ENCODE results near the gene C4B. TPM values are rescaled to one million over a fixed set of nuclear protein-coding genes. Genes with fewer than 3 reads are reported as not detected.
"Not testable (repeated sequence)": the region's sequence is repeated elsewhere in the genome, so short reads cannot be mapped to it uniquely, and the experiment has no call there.

The C4B gene
- total RNA-seq, 4 donors from 2014 or later = 11.0 to 80.0 (median 20.3) TPM

DNA sequence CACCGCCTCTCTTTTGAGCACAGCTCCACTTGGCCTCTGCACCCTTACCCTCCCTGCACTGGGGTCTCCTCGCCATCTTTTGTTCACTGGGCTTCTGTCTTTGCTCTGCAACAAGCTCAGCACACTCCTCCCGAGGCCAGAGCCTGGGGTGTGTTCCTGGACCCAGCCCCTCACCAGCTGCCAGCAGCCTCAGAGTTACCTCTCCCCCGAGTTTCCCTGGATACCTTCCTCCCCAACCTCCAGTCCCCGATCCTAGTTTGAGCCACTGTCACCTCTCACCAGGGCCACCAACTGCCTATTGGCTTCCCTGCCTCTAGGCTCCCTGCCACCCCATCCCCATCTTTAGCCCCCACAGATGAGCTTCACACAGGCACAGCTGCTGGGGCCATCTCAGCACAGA is 36.0 kb downstream of the C4B start:
- Histone ChIP-seq H3K9me3 (no peaks in the 10 kb centered on the region), H3K27me3 (no peaks in the 10 kb centered on the region), H3K4me3 (no peak overlapping the region), H3K36me3 (peaks cover 0 to under 1% (median 0%) of the 10 kb centered on the region in 3 donors), H3K27ac (no peak overlapping the region), H3K4me1 (peaks cover 0 to 6% (median 4%) of the 10 kb centered on the region in 4 donors)
- TF ChIP-seq POLR2A (IDR thresholded peaks at IDR 0.05) = no peak
- TF ChIP-seq, protein P1, sequence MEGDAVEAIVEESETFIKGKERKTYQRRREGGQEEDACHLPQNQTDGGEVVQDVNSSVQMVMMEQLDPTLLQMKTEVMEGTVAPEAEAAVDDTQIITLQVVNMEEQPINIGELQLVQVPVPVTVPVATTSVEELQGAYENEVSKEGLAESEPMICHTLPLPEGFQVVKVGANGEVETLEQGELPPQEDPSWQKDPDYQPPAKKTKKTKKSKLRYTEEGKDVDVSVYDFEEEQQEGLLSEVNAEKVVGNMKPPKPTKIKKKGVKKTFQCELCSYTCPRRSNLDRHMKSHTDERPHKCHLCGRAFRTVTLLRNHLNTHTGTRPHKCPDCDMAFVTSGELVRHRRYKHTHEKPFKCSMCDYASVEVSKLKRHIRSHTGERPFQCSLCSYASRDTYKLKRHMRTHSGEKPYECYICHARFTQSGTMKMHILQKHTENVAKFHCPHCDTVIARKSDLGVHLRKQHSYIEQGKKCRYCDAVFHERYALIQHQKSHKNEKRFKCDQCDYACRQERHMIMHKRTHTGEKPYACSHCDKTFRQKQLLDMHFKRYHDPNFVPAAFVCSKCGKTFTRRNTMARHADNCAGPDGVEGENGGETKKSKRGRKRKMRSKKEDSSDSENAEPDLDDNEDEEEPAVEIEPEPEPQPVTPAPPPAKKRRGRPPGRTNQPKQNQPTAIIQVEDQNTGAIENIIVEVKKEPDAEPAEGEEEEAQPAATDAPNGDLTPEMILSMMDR (IDR thresholded peaks at IDR 0.05) = no peak
- DNase-seq = no peak

DNA sequence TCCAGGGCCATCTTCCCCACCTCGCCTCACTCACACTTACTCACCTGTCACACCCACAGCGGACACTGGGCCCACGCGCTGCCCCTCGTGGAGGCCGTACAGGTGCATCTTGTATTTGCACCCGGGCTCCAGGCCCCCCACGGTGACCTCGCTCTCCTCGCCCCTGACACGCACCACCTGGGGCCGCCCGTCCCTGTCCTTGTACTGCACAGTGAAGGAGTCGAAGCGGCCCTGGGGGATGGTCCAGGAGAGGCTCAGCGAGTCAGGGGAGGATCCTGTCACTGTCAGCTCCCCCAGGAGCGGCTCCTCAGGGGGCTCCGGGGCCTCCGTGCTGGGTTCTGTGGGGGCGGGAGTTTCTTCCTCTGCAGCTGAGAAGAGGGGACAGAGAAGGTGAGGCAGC is 38.0 kb downstream of the C4B start:
- not testable (repeated sequence) for H3K27ac ChIP-seq, H3K27me3 ChIP-seq, H3K9me3 ChIP-seq, H3K4me1 ChIP-seq, H3K36me3 ChIP-seq, DNase-seq, H3K4me3 ChIP-seq

DNA sequence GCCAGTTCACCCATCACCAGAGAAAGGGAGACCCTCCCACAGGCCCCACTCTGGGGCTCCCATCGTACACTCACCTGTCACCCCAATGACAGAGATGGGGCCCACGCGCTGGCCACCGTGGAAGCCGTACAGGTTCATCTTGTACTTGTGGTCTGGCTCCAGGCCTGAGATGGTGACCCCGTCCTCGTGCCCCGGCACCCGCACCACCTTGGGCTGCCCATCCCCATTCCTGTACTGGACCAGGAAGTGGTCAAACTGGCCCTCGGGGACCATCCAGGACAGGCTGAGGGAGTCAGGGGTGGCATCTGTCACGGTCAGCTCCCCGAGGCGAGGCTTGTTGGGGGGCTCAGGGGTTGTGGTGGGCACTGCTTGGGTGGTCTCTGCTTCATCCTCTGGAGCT is 38.7 kb downstream of the C4B start:
- not testable (repeated sequence) for H3K4me3 ChIP-seq, DNase-seq, H3K27ac ChIP-seq, H3K36me3 ChIP-seq, H3K9me3 ChIP-seq, H3K4me1 ChIP-seq, H3K27me3 ChIP-seq

DNA sequence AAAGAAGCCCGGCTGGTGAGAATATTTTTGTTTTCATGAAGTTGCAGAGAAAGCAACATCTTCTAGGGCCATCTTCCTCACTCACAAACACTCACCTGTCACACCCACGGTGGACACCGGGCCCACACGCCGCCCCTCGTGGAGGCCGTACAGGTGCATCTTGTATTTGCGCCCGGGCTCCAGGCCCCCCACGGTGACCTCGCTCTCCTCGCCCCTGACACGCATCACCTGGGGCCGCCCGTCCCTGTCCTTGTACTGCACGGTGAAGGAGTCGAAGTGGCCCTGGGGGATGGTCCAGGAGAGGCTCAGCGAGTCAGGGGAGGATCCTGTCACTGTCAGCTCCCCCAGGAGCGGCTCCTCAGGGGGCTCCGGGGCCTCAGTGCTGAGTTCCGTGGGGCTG is 41.2 kb downstream of the C4B start:
- H3K36me3 ChIP-seq, H3K27ac ChIP-seq, DNase-seq, H3K4me3 ChIP-seq, H3K9me3 ChIP-seq, H3K4me1 ChIP-seq, H3K27me3 ChIP-seq: not testable (repeated sequence)

DNA sequence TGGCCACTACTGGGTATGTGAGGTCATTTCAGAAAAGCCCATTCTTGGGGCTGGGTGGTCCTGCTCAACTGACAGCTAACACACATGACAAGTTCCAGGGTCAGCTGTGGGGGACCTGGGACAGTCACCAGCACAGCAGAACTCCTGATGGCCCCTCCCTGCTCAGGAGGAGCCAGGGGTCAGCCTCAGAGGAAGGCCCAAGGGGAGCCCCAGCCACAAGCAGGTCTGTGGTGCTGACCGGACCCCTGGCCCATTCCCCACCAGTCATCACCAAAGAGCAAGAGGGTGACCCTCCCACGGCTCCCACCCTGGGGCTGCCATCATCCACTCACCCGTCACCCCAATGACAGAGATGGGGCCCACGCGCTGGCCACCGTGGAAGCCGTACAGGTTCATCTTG is 41.7 kb downstream of the C4B start:
- TF ChIP-seq, protein P1 (IDR thresholded peaks at IDR 0.05) = no peak
- no peak for TF ChIP-seq POLR2A (IDR thresholded peaks at IDR 0.05)
- no peak for DNase-seq
- H3K4me3 ChIP-seq = no peak overlapping the region
- no peaks in the 10 kb centered on the region for H3K27me3 ChIP-seq
- H3K4me1 ChIP-seq = no peaks in the 10 kb centered on the region
- no peak overlapping the region for H3K27ac ChIP-seq
- no peaks in the 10 kb centered on the region for H3K9me3 ChIP-seq
- peaks cover 0 to 3% (median 0%) of the 10 kb centered on the region in 3 donors for H3K36me3 ChIP-seq

DNA sequence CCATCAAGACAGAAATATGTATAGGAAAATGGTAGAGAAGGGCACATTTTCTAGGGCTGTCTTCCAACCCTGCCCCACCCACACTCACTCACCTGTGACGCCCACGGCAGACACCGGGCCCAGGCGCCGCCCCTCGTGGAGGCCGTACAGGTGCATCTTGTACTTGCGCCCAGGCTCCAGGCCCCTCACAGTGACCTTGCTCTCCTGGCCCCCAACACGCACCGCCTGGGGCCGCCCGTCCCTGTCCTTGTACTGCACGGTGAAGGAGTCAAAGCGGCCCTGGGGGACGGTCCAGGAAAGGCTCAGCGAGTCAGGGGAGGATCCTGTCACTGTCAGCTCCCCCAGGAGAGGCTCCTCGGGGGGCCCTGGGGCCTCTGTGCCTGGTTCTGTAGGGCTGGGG is 43.4 kb downstream of the C4B start:
- Histone ChIP-seq H3K4me1 (no peaks in the 10 kb centered on the region), H3K9me3 (no peaks in the 10 kb centered on the region), H3K27ac (no peak overlapping the region), H3K27me3 (no peaks in the 10 kb centered on the region), H3K4me3 (no peak overlapping the region), H3K36me3 (peaks cover 0 to 12% (median 0%) of the 10 kb centered on the region in 3 donors)
- no peak for DNase-seq
- no peak for TF ChIP-seq POLR2A (IDR thresholded peaks at IDR 0.05)
- TF ChIP-seq, protein P1 (IDR thresholded peaks at IDR 0.05) = no peak

DNA sequence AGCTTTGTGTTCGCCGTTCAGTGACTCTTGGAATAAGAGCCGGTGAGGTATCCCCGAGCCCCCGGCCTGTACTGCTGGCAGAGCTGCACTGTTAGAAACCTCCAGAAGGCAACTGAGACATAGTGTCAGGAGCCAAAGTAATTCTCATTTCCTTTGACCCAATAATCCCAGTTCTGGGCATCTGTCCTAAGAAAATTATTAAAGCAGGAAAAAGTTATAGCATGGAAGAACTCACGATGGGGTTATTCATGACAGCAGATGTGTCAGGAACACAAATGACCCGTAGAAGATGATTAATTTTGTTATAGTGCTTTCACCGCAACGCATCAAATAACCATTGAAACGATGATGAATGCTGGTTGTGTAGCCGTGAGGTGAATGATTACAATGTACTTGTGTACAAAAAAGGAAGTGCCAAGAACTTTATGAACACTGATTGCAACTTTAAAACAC is 43.9 kb downstream of the C4B start:
- peaks cover 0 to 12% (median 0%) of the 10 kb centered on the region in 3 donors for H3K36me3 ChIP-seq
- no peaks in the 10 kb centered on the region for H3K27me3 ChIP-seq
- H3K27ac ChIP-seq = no peak overlapping the region
- H3K9me3 ChIP-seq = no peaks in the 10 kb centered on the region
- H3K4me3 ChIP-seq = no peak overlapping the region
- no peak for TF ChIP-seq POLR2A (IDR thresholded peaks at IDR 0.05)
- TF ChIP-seq, protein P1 (IDR thresholded peaks at IDR 0.05) = no peak
- no peak for DNase-seq
- H3K4me1 ChIP-seq = no peaks in the 10 kb centered on the region
